GM18520 (cell line): ENCODE results near the gene ARHGAP33.

Source experiments
- ATAC-seq: cut with Tn5 transposase; IDR thresholded peaks from one replicate; pipeline ENCODE4 v1.9.1; 2021; ENCODE audit not compliant: unreplicated experiment

Gene ARHGAP33

GRCh38 chr19:35776102-35776788 lies 881 bp downstream of the ARHGAP33 start:
- ATAC-seq: no peak

GRCh38 chr19:35777086-35777841 lies 1.9 kb downstream of the ARHGAP33 start:
- no peak for ATAC-seq

- ATAC-seq: no peak
Observed at GRCh38 chr19:35777961-35778360, 2.6 kb downstream of the ARHGAP33 start.

- ATAC-seq: no peak
Observed at GRCh38 chr19:35779033-35779432, 3.7 kb downstream of the ARHGAP33 start.

GRCh38 chr19:35780058-35780457 lies 4.7 kb downstream of the ARHGAP33 start:
- ATAC-seq: no peak

GRCh38 chr19:35780717-35781116 lies 5.4 kb downstream of the ARHGAP33 start:
- ATAC-seq: no peak

GRCh38 chr19:35781650-35782049 lies 6.3 kb downstream of the ARHGAP33 start:
- no peak for ATAC-seq

GRCh38 chr19:35782589-35782988 lies 7.2 kb downstream of the ARHGAP33 start:
- no peak for ATAC-seq

GRCh38 chr19:35783469-35784434 lies 8.4 kb downstream of the ARHGAP33 start:
- ATAC-seq: no peak

GRCh38 chr19:35784503-35785338 lies 9.4 kb downstream of the ARHGAP33 start:
- ATAC-seq: no peak

GRCh38 chr19:35785339-35785627 lies 9.9 kb downstream of the ARHGAP33 start:
- ATAC-seq: no peak

- no peak for ATAC-seq
Observed at GRCh38 chr19:35786299-35787160, 11.2 kb downstream of the ARHGAP33 start.

- no peak for ATAC-seq
Observed at GRCh38 chr19:35787227-35787799, 11.9 kb downstream of the ARHGAP33 start.

- ATAC-seq: no peak
Observed at GRCh38 chr19:35788205-35788960, 13.0 kb downstream of the ARHGAP33 start.

GRCh38 chr19:35789195-35789977 lies 14.0 kb downstream of the ARHGAP33 start:
- no peak for ATAC-seq

GRCh38 chr19:35789978-35790944 lies 14.9 kb downstream of the ARHGAP33 start:
- no peak for ATAC-seq
